ENCODE measurements around the gene RNF224.

RNF224 gene

GRCh38 chr9:137229903-137230704 lies 2.8 kb downstream of the RNF224 start:
- Histone ChIP-seq H3K4me2 (ENCODE audit: low read length) (no peak overlapping the region), H3K79me2 (no peaks in the 10 kb centered on the region), H3K27ac (no peak overlapping the region), H3K27me3 (ENCODE audit: control insufficient read depth, insufficient read depth, low read length) (no peaks in the 10 kb centered on the region), H3K36me3 (ENCODE audit: control insufficient read depth, insufficient read depth, low read length) (no peaks in the 10 kb centered on the region), H3K9ac (no peak overlapping the region), H3K4me3 (ENCODE audit: low read depth, low read length) (no peak overlapping the region), H2AFZ (no peak overlapping the region), H3K9me3 (ENCODE audit: control insufficient read depth, low read length) (no peaks in the 10 kb centered on the region), H3K4me1 (peaks cover 5% of the 10 kb centered on the region)
- TF ChIP-seq CTCF (IDR thresholded peaks at IDR 0.05): no peak

- Histone ChIP-seq H3K4me1 (peaks cover 5% of the 10 kb centered on the region), H3K9me3 (ENCODE audit: control insufficient read depth, low read length) (no peaks in the 10 kb centered on the region), H3K4me2 (ENCODE audit: low read length) (no peak within 1 kb of the TSS), H3K27me3 (ENCODE audit: control insufficient read depth, insufficient read depth, low read length) (no peaks in the 10 kb centered on the region), H3K36me3 (ENCODE audit: control insufficient read depth, insufficient read depth, low read length) (no peaks in the 10 kb centered on the region), H3K4me3 (ENCODE audit: low read depth, low read length) (no peak within 1 kb of the TSS), H3K9ac (no peak within 1 kb of the TSS), H3K27ac (no peak within 1 kb of the TSS), H2AFZ (no peak within 1 kb of the TSS), H3K79me2 (no peaks in the 10 kb centered on the region)
- no peak for TF ChIP-seq CTCF (IDR thresholded peaks at IDR 0.05)
Measured at GRCh38 chr9:137230705-137231371, 3.5 kb downstream of the RNF224 start, which contains the start of gene SLC34A3. Gene SLC34A3 (plus strand): TSS chr9:137230901. CDS start chr9:137231703, 802 bp downstream.

- no peaks in the 10 kb centered on the region for H3K27me3 ChIP-seq (ENCODE audit: control insufficient read depth, insufficient read depth, low read length)
- no peaks in the 10 kb centered on the region for H3K79me2 ChIP-seq
- H3K4me3 ChIP-seq (ENCODE audit: low read depth, low read length): no peak overlapping the region
- no peak overlapping the region for H2AFZ ChIP-seq
- H3K27ac ChIP-seq: no peak overlapping the region
- no peak for TF ChIP-seq CTCF (IDR thresholded peaks at IDR 0.05)
- H3K4me2 ChIP-seq (ENCODE audit: low read length): no peak overlapping the region
- H3K9me3 ChIP-seq (ENCODE audit: control insufficient read depth, low read length): no peaks in the 10 kb centered on the region
- no peak overlapping the region for H3K9ac ChIP-seq
- H3K36me3 ChIP-seq (ENCODE audit: control insufficient read depth, insufficient read depth, low read length): no peaks in the 10 kb centered on the region
- peaks cover 9% of the 10 kb centered on the region for H3K4me1 ChIP-seq
Measured at GRCh38 chr9:137231372-137232039, 4.2 kb downstream of the RNF224 start.

- H3K4me2 ChIP-seq (ENCODE audit: low read length): no peak overlapping the region
- H3K36me3 ChIP-seq (ENCODE audit: control insufficient read depth, insufficient read depth, low read length): no peaks in the 10 kb centered on the region
- H3K4me3 ChIP-seq (ENCODE audit: low read depth, low read length): no peak overlapping the region
- no peak overlapping the region for H3K27ac ChIP-seq
- TF ChIP-seq CTCF (IDR thresholded peaks at IDR 0.05): no peak
- H3K9me3 ChIP-seq (ENCODE audit: control insufficient read depth, low read length): no peaks in the 10 kb centered on the region
- no peak overlapping the region for H3K9ac ChIP-seq
- H3K79me2 ChIP-seq: no peaks in the 10 kb centered on the region
- H2AFZ ChIP-seq: no peak overlapping the region
- peaks cover 8% of the 10 kb centered on the region for H3K4me1 ChIP-seq
- no peaks in the 10 kb centered on the region for H3K27me3 ChIP-seq (ENCODE audit: control insufficient read depth, insufficient read depth, low read length)
Measured at GRCh38 chr9:137232101-137232500, 4.8 kb downstream of the RNF224 start.
